GM20431 (cell line): Measurements from ENCODE around the gene SELENOV.

ENCODE experiments used
- in situ Hi-C: fragments of 300-500 bp; cut with MseI, MboI; formaldehyde crosslinking; loops from one replicate; pipeline ENCODE4 v1.15.0; 2020; ENCODE audit warnings: low sequenced_read_pairs; ENCODE audit not compliant: unreplicated experiment

Gene SELENOV

DNA sequence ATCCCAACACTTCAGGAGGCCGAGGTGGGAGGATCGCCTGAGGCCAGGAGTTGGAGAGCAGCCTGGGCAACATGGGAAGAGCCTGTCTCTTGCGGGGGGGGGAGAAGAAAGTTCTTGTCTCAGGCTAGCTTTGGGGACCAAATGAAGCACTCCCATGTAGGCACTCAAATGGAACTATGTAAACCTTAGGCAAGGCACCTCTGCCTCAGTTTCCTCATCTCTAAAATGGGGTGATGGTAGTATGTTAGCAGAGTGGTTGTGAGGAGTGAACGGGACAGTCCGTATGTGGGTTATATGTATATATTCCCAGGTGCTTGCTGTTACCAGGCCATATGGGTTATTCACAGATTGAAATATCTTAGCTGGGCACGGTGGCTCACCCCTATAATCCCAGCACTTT is 22.7 kb upstream of the SELENOV start:
- in situ Hi-C loops = no loop called here

GRCh38 chr19:39492788-39493187 is 22.2 kb upstream of the SELENOV start:
- in situ Hi-C loops = no loop called here

- in situ Hi-C loops = no loop called here
Measured at GRCh38 chr19:39494661-39495060, 20.3 kb upstream of the SELENOV start.

DNA sequence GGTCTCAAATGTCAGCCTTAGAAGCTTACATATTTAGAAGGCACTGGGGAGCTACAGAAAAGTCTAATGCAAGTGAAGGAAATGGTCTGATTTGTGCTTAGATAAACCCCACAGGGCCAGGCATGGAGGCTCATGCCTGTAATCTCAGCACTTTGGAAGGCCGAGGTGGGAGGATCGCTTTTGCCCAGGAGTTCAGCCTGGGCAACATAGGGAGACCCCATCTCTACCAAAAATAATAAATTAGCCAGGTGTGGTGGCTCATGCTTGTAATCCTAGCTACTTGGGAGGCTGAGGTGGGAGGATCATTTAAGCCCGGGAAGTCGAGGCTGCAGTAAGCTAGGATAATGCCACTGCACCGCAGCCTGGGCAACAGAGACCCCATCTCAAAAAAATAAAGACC is 18.9 kb upstream of the SELENOV start:
- in situ Hi-C loops = no loop called here

GRCh38 chr19:39497701-39497995 is 17.3 kb upstream of the SELENOV start:
- in situ Hi-C loops = no loop called here

DNA sequence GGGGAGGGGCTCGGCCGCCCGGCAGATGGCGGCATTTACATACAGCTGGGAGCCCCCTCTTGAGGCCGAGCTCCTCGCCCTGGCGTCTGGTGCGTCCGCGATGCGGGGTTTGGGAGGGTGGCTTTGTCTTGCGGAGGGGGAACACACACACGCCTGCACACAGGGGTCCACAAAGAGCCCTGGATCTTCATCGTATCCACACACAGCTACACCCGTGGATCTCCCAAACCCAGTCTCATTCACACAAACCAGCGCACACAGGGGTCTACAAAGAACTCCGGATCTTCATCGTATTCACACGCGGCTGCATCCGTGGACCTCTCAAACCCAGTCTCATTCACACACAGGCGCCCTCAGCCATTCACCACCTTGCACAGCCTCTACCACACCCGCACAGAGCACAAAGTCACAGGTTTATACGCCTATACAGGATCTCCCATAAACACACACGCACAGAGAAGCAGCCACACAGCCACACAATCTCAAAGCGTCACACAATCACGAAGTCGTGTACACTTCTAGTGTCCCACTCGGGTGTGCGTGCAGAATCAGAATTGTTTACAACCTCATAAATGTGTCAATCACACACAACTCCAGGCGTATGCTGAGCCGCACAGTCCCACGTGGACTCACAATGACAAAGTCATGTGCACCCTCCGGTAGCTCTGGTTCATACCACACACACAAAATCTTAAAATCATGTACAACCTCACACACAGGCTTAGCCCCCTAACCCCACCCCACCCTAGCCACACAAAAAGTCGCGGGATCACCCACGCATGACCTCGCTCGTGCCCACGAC is 16.7 kb upstream of the SELENOV start:
- in situ Hi-C loops = no loop called here

GRCh38 chr19:39498798-39499642 is 15.9 kb upstream of the SELENOV start, which contains the start of gene DLL3:
Gene DLL3 (plus strand): TSS chr19:39498947. CDS start chr19:39498975, 28 bp downstream.
- in situ Hi-C loops = no loop called here

- in situ Hi-C loops = no loop called here
Measured at GRCh38 chr19:39499932-39500331, 15.0 kb upstream of the SELENOV start.

- in situ Hi-C loops = no loop called here
Measured at GRCh38 chr19:39500543-39500942, 14.4 kb upstream of the SELENOV start.

DNA sequence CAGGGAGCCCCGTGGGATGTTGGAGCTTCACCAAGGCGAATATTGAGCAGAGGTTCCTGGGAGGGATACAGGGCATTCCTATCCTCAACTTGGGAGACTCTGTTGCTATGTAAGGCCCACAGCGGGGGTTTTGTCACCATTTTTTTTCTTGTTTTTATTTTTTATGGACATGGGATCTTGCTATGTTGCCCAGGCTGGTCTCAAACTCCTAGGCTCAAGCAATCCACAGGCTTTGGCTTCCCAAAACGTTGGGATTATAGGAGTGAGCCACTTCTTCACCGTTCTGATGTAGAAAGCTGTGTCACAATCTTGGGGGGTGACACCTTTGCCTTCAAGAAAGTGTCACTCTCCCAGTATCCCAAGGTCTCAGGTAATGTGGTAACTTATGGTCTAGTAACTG is 13.6 kb upstream of the SELENOV start:
- in situ Hi-C loops = no loop called here

- in situ Hi-C loops = no loop called here
Measured at GRCh38 chr19:39502640-39503417, 12.1 kb upstream of the SELENOV start.

DNA sequence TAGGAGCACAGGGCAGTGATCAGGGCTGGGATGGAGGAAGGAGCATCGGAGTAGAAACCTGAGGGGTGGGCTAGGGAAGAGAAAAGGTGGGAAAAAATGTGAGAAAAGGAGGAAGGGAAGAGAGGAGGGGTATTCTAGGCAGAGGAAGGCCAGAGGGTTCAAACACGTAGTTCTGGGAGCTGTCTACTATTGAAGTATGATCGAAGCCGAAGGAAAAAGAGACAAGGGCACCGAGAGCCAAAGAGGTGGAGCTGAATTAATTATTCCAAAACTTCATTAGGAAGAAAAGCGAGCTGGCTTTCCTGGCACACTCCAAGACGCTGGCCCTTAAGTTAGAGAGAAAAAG is 8.4 kb upstream of the SELENOV start:
- in situ Hi-C loops = no loop called here

DNA sequence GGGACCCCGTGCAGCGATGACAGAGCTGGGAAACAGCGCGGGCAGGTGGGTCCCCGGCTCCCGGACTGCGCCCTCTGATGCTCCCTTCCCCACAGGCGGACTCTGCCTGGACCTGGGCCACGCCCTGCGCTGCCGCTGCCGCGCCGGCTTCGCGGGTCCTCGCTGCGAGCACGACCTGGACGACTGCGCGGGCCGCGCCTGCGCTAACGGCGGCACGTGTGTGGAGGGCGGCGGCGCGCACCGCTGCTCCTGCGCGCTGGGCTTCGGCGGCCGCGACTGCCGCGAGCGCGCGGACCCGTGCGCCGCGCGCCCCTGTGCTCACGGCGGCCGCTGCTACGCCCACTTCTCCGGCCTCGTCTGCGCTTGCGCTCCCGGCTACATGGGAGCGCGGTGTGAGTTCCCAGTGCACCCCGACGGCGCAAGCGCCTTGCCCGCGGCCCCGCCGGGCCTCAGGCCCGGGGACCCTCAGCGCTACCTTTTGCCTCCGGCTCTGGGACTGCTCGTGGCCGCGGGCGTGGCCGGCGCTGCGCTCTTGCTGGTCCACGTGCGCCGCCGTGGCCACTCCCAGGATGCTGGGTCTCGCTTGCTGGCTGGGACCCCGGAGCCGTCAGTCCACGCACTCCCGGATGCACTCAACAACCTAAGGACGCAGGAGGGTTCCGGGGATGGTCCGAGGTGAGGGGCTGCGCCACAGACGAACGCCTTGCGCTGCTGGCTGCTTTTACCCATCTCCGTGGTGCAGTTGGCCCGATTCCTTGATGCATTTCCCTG is 7.8 kb upstream of the SELENOV start:
- in situ Hi-C loops = no loop called here

GRCh38 chr19:39507715-39508364 is 7.1 kb upstream of the SELENOV start:
- in situ Hi-C loops = no loop called here

DNA sequence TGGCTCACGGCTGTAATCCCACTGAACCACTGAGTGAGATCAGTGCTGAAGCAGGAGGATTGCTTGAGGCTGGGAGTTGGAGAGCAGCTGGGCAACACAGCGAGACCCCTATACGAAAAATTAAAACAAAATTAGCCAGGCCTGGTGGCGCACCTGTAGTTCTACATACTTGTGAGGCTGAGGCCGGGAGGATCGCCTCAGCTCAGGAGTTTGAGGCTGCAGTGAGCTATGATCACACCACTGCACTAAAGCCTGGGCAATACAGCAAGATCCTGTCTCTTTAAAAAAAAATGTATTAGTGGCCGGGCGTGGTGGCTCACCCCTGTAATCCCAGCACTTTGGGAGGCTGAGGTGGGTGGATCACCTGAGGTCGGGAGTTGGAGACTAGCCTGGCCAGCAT is 6.3 kb upstream of the SELENOV start:
- in situ Hi-C loops = no loop called here

- in situ Hi-C loops = no loop called here
Measured at GRCh38 chr19:39509233-39509632, 5.7 kb upstream of the SELENOV start.

- in situ Hi-C loops = no loop called here
Measured at GRCh38 chr19:39512988-39513387, 2.0 kb upstream of the SELENOV start.

DNA sequence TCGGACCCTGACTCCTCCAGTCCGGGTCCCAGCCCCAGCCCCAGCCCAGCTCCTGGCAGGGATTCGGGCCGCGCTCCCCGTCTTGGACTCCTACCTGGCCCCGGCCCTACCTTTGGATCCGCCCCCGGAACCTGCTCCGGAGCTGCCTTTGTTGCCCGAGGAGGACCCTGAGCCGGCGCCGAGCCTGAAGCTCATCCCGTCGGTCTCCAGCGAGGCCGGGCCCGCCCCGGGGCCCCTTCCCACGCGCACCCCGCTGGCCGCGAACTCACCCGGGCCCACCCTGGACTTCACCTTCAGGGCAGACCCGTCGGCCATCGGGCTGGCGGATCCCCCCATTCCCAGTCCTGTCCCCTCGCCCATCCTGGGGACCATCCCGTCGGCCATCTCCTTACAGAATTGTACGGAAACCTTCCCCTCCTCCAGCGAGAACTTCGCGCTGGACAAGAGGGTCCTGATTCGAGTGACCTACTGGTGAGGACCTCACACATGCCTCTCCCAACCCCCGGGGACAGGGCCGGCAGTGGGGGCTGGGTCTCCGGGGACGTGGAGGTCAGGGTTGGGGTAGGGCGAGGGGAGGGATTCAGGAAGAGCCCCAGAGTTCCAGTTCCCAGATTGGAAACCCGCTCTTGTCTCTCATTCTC is 732 bp downstream of the SELENOV start:
- in situ Hi-C loops = no loop called here

GRCh38 chr19:39516270-39516669 is 1.3 kb downstream of the SELENOV start:
- in situ Hi-C loops = no loop called here
